Trophoblast cell (in vitro differentiated cells and primary cell): ENCODE data around the gene MAP2K7.

Source experiments
- DNase-seq, 2 donors: peaks; one replicate each; pipeline ENCODE4 v3.0.0-alpha.2; 2016
- H2AFZ ChIP-seq: 2 replicates; pipeline ENCODE4 v1.6.1; 2013; ENCODE audit warnings: low read length, moderate library complexity, mild to moderate bottlenecking; ENCODE audit not compliant: insufficient read depth, poor library complexity
- H2AK5ac ChIP-seq: 2 replicates; pipeline ENCODE4 v1.6.1; 2013; ENCODE audit warnings: mild to moderate bottlenecking, low read length
- H2BK120ac ChIP-seq: 2 replicates; pipeline ENCODE4 v1.6.1; 2013; ENCODE audit warnings: low read length, mild to moderate bottlenecking, moderate library complexity; ENCODE audit not compliant: insufficient read depth, poor library complexity
- H2BK12ac ChIP-seq: 2 replicates; pipeline ENCODE4 v1.6.1; 2013; ENCODE audit warnings: mild to moderate bottlenecking, low read length, moderate library complexity
- H2BK5ac ChIP-seq: 2 replicates; pipeline ENCODE4 v1.6.1; 2013; ENCODE audit warnings: low read length, low read depth, moderate library complexity, mild to moderate bottlenecking; ENCODE audit not compliant: poor library complexity
- H3K14ac ChIP-seq: 2 replicates; pipeline ENCODE4 v1.6.1; 2013; ENCODE audit warnings: mild to moderate bottlenecking, low read length
- H3K18ac ChIP-seq: 2 replicates; pipeline ENCODE4 v1.6.1; 2013; ENCODE audit warnings: mild to moderate bottlenecking, low read length
- H3K23ac ChIP-seq: 2 replicates; pipeline ENCODE4 v1.6.1; 2013; ENCODE audit warnings: low read length
- H3K27ac ChIP-seq: 2 replicates; pipeline ENCODE4 v1.5.1; 2013; ENCODE audit warnings: low read depth, mild to moderate bottlenecking, inconsistent platforms, low read length, moderate library complexity
- H3K27me3 ChIP-seq: 2 replicates; pipeline ENCODE4 v1.6.1; 2013; ENCODE audit warnings: inconsistent platforms, mild to moderate bottlenecking, low read length, moderate library complexity; ENCODE audit not compliant: insufficient read depth
- H3K36me3 ChIP-seq, 2 experiments: 1 replicate in 1 of 2; 2 replicates in 1 of 2; pipeline ENCODE4 v1.6.1; 2013; ENCODE audit warnings: low read length in 2 of 2, mild to moderate bottlenecking in 2 of 2, moderate library complexity in 1 of 2; ENCODE audit not compliant: insufficient read depth in 2 of 2, control insufficient read depth in 1 of 2
- H3K4ac ChIP-seq: 2 replicates; pipeline ENCODE4 v1.6.1; 2013; ENCODE audit warnings: low read depth, mild to moderate bottlenecking, low read length, moderate library complexity
- H3K4me1 ChIP-seq, 2 experiments: 1 replicate in 1 of 2; 2 replicates in 1 of 2; pipeline ENCODE4 v1.6.1; 2013; ENCODE audit warnings: low read length in 2 of 2, mild to moderate bottlenecking in 2 of 2, moderate library complexity in 1 of 2; ENCODE audit not compliant: insufficient read depth in 2 of 2, control insufficient read depth in 1 of 2
- H3K4me2 ChIP-seq: 2 replicates; pipeline ENCODE4 v1.6.1; 2013; ENCODE audit warnings: inconsistent platforms, mild to moderate bottlenecking, low read length, moderate library complexity
- H3K4me3 ChIP-seq: 2 replicates; pipeline ENCODE4 v1.5.1; 2013; ENCODE audit warnings: mild to moderate bottlenecking, low read depth, low read length, inconsistent platforms
- H3K79me1 ChIP-seq: one replicate; pipeline ENCODE4 v1.6.1; 2013; ENCODE audit warnings: low read length
- H3K79me2 ChIP-seq: 2 replicates; pipeline ENCODE4 v1.6.1; 2013; ENCODE audit warnings: low read length, mild to moderate bottlenecking; ENCODE audit not compliant: control insufficient read depth, insufficient read depth, poor library complexity
- H3K9ac ChIP-seq: 2 replicates; pipeline ENCODE4 v1.6.1; 2013; ENCODE audit warnings: mild to moderate bottlenecking, low read length
- H3K9me3 ChIP-seq: 2 replicates; pipeline ENCODE4 v1.6.1; 2013; ENCODE audit warnings: low read depth, mild to moderate bottlenecking, control low read depth, inconsistent platforms, low read length; ENCODE audit not compliant: insufficient read depth
- H4K12ac ChIP-seq: 2 replicates; pipeline ENCODE4 v1.6.1; 2013; ENCODE audit warnings: low read depth, mild to moderate bottlenecking, low read length, moderate library complexity
- H4K8ac ChIP-seq: 2 replicates; pipeline ENCODE4 v1.6.1; 2013; ENCODE audit warnings: low read depth, mild to moderate bottlenecking, low read length, moderate library complexity
- H4K91ac ChIP-seq: one replicate; pipeline ENCODE4 v1.6.1; 2013; ENCODE audit warnings: low read depth, mild to moderate bottlenecking, low read length, moderate library complexity
- WGBS: extraction: QIAGEN DNeasy Blood & Tissue Kit; methylation state at CpG from one replicate; pipeline ENCODE4 v1.1.7; 2013; ENCODE audit warnings: missing lambda C conversion rate; ENCODE audit not compliant: insufficient read length, insufficient coverage; ENCODE audit errors: extremely low coverage; 5-methylcytosine and 5-hydroxymethylcytosine counted together

The MAP2K7 gene

GRCh38 chr19:7907544-7907943 is 3.9 kb downstream of the MAP2K7 start:
- Histone ChIP-seq H3K23ac (no peak overlapping the region), H3K27ac (no peak overlapping the region), H4K8ac (no peak overlapping the region), H4K12ac (no peak overlapping the region), H2BK120ac (no peak overlapping the region), H3K9ac (no peak overlapping the region), H2BK12ac (no peak overlapping the region), H3K9me3 (peaks cover 2% of the 10 kb centered on the region), H3K4ac (no peak overlapping the region), H2AFZ (no peak overlapping the region), H2AK5ac (no peak overlapping the region), H3K79me2 (peaks cover 17% of the 10 kb centered on the region), H3K18ac (no peak overlapping the region), H3K79me1 (peaks cover 16% of the 10 kb centered on the region), H3K4me1 (peaks cover 12 to 15% of the 10 kb centered on the region in 2 experiments), H2BK5ac (no peak overlapping the region), H3K27me3 (no peaks in the 10 kb centered on the region), H3K4me3 (no peak overlapping the region), H4K91ac (no peak overlapping the region), H3K14ac (no peak overlapping the region), H3K36me3 (peaks cover 40% of the 10 kb centered on the region in 2 experiments), H3K4me2 (no peak overlapping the region)
- WGBS: no CpG with 5 or more reads among the region's 11 CpGs
- DNase-seq: no peak

DNA sequence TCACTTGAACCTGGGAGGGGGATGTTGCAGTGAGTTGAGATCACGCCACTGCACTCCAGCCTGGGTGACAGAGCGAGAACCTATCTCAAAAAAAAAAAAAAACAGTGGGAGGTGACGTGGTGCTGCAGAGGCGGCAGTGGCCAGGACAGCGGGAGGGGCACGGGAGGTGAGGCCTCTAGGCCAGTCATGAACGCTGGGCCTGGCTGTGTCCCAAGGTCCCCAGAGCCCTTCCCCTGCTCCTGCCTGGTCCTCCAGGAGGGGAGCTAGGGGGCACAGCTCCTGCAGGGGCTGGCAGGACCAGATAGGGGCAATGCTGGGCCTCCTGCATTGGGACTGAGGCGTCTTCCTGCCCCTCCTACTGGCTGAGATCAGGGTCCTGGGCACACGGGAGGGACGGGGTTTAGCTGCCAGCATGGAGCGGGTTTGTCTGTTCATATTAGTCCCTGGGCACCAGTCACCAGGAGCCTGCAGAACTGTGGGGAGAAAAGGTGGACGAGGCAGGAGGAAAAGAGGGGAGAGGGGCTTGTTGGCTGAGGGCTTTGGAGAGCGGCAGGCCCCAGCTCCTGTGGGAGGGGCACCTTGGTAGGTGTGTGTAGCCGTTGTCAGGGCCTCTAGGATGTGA is 4.5 kb downstream of the MAP2K7 start:
- peaks cover 43 to 45% of the 10 kb centered on the region in 2 experiments for H3K36me3 ChIP-seq
- no peak overlapping the region for H2AFZ ChIP-seq
- peaks cover 11% of the 10 kb centered on the region for H3K79me1 ChIP-seq
- H3K27me3 ChIP-seq: no peaks in the 10 kb centered on the region
- H3K4me3 ChIP-seq: no peak overlapping the region
- no peak overlapping the region for H4K12ac ChIP-seq
- no peak overlapping the region for H3K27ac ChIP-seq
- peaks cover 13% of the 10 kb centered on the region for H3K79me2 ChIP-seq
- no peak overlapping the region for H2BK12ac ChIP-seq
- no peak overlapping the region for H3K18ac ChIP-seq
- H3K4me1 ChIP-seq: peaks cover 6 to 9% of the 10 kb centered on the region in 2 experiments
- H3K9ac ChIP-seq: no peak overlapping the region
- no peak overlapping the region for H4K8ac ChIP-seq
- H4K91ac ChIP-seq: no peak overlapping the region
- no peaks in the 10 kb centered on the region for H3K9me3 ChIP-seq
- H2BK120ac ChIP-seq: no peak overlapping the region
- no peak overlapping the region for H2BK5ac ChIP-seq
- no peak overlapping the region for H2AK5ac ChIP-seq
- no peak overlapping the region for H3K4ac ChIP-seq
- DNase-seq: no peak
- no peak overlapping the region for H3K23ac ChIP-seq
- no peak overlapping the region for H3K4me2 ChIP-seq
- H3K14ac ChIP-seq: no peak overlapping the region
- WGBS: no CpG with 5 or more reads among the region's 14 CpGs

GRCh38 chr19:7908742-7909461 is 5.2 kb downstream of the MAP2K7 start:
- Histone ChIP-seq H3K4me3 (no peak overlapping the region), H3K23ac (no peak overlapping the region), H2BK120ac (no peak overlapping the region), H3K79me1 (peaks cover 7% of the 10 kb centered on the region), H4K12ac (no peak overlapping the region), H3K27me3 (no peaks in the 10 kb centered on the region), H3K18ac (no peak overlapping the region), H3K79me2 (peaks cover 10% of the 10 kb centered on the region), H3K4me2 (no peak overlapping the region), H3K36me3 (peaks cover 43 to 48% of the 10 kb centered on the region in 2 experiments), H3K4ac (no peak overlapping the region), H3K27ac (no peak overlapping the region), H2BK5ac (no peak overlapping the region), H2AK5ac (no peak overlapping the region), H2AFZ (no peak overlapping the region), H2BK12ac (no peak overlapping the region), H4K91ac (no peak overlapping the region), H3K4me1 (peaks cover 6 to 8% of the 10 kb centered on the region in 2 experiments), H3K9me3 (no peaks in the 10 kb centered on the region), H3K9ac (no peak overlapping the region), H4K8ac (no peak overlapping the region), H3K14ac (no peak overlapping the region)
- no peak for DNase-seq
- no CpG with 5 or more reads among the region's 19 CpGs for WGBS

- no peak overlapping the region for H2AFZ ChIP-seq
- H4K91ac ChIP-seq: no peak overlapping the region
- no peak overlapping the region for H3K18ac ChIP-seq
- no peak overlapping the region for H2BK5ac ChIP-seq
- H3K4me2 ChIP-seq: no peak overlapping the region
- WGBS: no CpG with 5 or more reads among the region's 21 CpGs
- peaks cover 3 to 6% of the 10 kb centered on the region in 2 experiments for H3K4me1 ChIP-seq
- H3K36me3 ChIP-seq: peaks cover 43 to 48% of the 10 kb centered on the region in 2 experiments
- no peak overlapping the region for H3K4ac ChIP-seq
- no peak overlapping the region for H4K8ac ChIP-seq
- no peak overlapping the region for H3K14ac ChIP-seq
- H2BK12ac ChIP-seq: no peak overlapping the region
- no peak overlapping the region for H2AK5ac ChIP-seq
- H3K9ac ChIP-seq: no peak overlapping the region
- H2BK120ac ChIP-seq: no peak overlapping the region
- peaks cover 5% of the 10 kb centered on the region for H3K79me2 ChIP-seq
- peaks cover 1% of the 10 kb centered on the region for H3K79me1 ChIP-seq
- no peak overlapping the region for H3K4me3 ChIP-seq
- H3K27ac ChIP-seq: no peak overlapping the region
- H3K9me3 ChIP-seq: peaks cover under 1% of the 10 kb centered on the region
- H3K23ac ChIP-seq: no peak overlapping the region
- H4K12ac ChIP-seq: no peak overlapping the region
- no peak for DNase-seq
- H3K27me3 ChIP-seq: no peaks in the 10 kb centered on the region
Measured at GRCh38 chr19:7909471-7910067, 5.9 kb downstream of the MAP2K7 start.
